SU-DHL-6 (cell line): ENCODE results near the gene ZBTB7B.

ENCODE experiments used
- CTCF ChIP-seq: fragments of 200-600 bp; sonication (generic); IDR thresholded peaks from one replicate; pipeline ENCODE4 v1.5.1; 2017; ENCODE audit warnings: antibody characterized with exemption, mild to moderate bottlenecking, low read length, moderate library complexity; ENCODE audit not compliant: insufficient read depth, poor library complexity, severe bottlenecking
- EZH2phosphoT487 ChIP-seq: fragments of 200-600 bp; sonication (generic), shearing (Covaris generic); conservative IDR thresholded peaks from 2 replicates; pipeline ENCODE4 v1.6.1; 2018; ENCODE audit warnings: mild to moderate bottlenecking, antibody characterized with exemption, low read length, moderate library complexity, mixed read lengths

GRCh38 chr1:155012026-155012546 is 9.5 kb downstream of the ZBTB7B start:
- TF ChIP-seq CTCF, result no peak
- no peak for TF ChIP-seq EZH2phosphoT487
